NCI-H1092 (cell line): ENCODE data around the gene ZC3H18.

ENCODE experiments used
- DNase-seq: peaks from one replicate; lab custom pipeline; 2025; lab: John Stamatoyannopoulos, UW

ZC3H18 gene

GRCh38 chr16:88639231-88640038 lies 69.2 kb downstream of the ZC3H18 start:
- DNase-seq: no peak

GRCh38 chr16:88640039-88640495 lies 69.9 kb downstream of the ZC3H18 start:
- DNase-seq: no peak

GRCh38 chr16:88640498-88641247 lies 70.5 kb downstream of the ZC3H18 start:
- no peak for DNase-seq

- DNase-seq: no peak
Observed at GRCh38 chr16:88642881-88643643, 72.9 kb downstream of the ZC3H18 start.

GRCh38 chr16:88643644-88643932 lies 73.4 kb downstream of the ZC3H18 start:
- DNase-seq: no peak

GRCh38 chr16:88645455-88645854 lies 75.3 kb downstream of the ZC3H18 start:
- DNase-seq: no peak

GRCh38 chr16:88645941-88646340 lies 75.7 kb downstream of the ZC3H18 start:
- no peak for DNase-seq

GRCh38 chr16:88646345-88647034 lies 76.3 kb downstream of the ZC3H18 start:
- DNase-seq: no peak

GRCh38 chr16:88647178-88648070 lies 77.2 kb downstream of the ZC3H18 start:
- no peak for DNase-seq

GRCh38 chr16:88649195-88649923 lies 79.2 kb downstream of the ZC3H18 start:
- DNase-seq: peak; percentile 72

- DNase-seq: no peak
Observed at GRCh38 chr16:88649924-88650748, 79.9 kb downstream of the ZC3H18 start.

GRCh38 chr16:88650749-88651275 lies 80.6 kb downstream of the ZC3H18 start, which contains the start of gene CYBA:
Gene CYBA, minus strand, starts transcription at chr16:88651053. Its CDS starts 40 bp downstream, at chr16:88651013.
- no peak for DNase-seq

GRCh38 chr16:88651276-88651988 lies 81.2 kb downstream of the ZC3H18 start:
- DNase-seq: no peak

- DNase-seq: no peak
Observed at GRCh38 chr16:88651989-88652761, 82.0 kb downstream of the ZC3H18 start.

GRCh38 chr16:88652762-88653063 lies 82.5 kb downstream of the ZC3H18 start:
- no peak for DNase-seq

- DNase-seq: no peak
Observed at GRCh38 chr16:88653101-88653500, 82.9 kb downstream of the ZC3H18 start.

- DNase-seq: no peak
Observed at GRCh38 chr16:88653596-88654362, 83.6 kb downstream of the ZC3H18 start.
